Smooth muscle cell (in vitro differentiated cells): ENCODE measurements around the gene RSRC1. TPM values are rescaled to one million over a fixed set of nuclear protein-coding genes. Genes with fewer than 3 reads are reported as not detected.
"Not testable (repeated sequence)": the region's sequence is repeated elsewhere in the genome, so short reads cannot be mapped to it uniquely, and the experiment has no call there.

Experiments used
- DNase-seq: peaks from one replicate; lab custom pipeline; 2025; ENCODE audit not compliant: unreplicated experiment; lab: John Stamatoyannopoulos, UW
- H2AFZ ChIP-seq: fragments of 200-600 bp; sonication (generic); 2 replicates; pipeline ENCODE4 v1.6.0; 2016; ENCODE audit warnings: antibody characterized with exemption, low read depth, mild to moderate bottlenecking
- H3F3A ChIP-seq: fragments of 200-600 bp; sonication (generic); 2 replicates; pipeline ENCODE4 v1.6.0; 2017; ENCODE audit warnings: antibody characterized with exemption, low read depth
- H3K27ac ChIP-seq: fragments of 200-600 bp; sonication (generic); 2 replicates; pipeline ENCODE4 v1.5.1; 2016; ENCODE audit warnings: low read depth, mild to moderate bottlenecking
- H3K27me3 ChIP-seq: fragments of 200-600 bp; sonication (generic); 2 replicates; pipeline ENCODE4 v1.6.1; 2016; ENCODE audit warnings: low read depth, mild to moderate bottlenecking
- H3K36me3 ChIP-seq: fragments of 200-600 bp; sonication (generic); 2 replicates; pipeline ENCODE4 v1.5.1; 2016; ENCODE audit warnings: low read depth
- H3K4me1 ChIP-seq: fragments of 200-600 bp; sonication (generic); 2 replicates; pipeline ENCODE4 v1.5.1; 2016; ENCODE audit warnings: low read depth
- H3K4me2 ChIP-seq: fragments of 200-600 bp; sonication (generic); 2 replicates; pipeline ENCODE4 v1.6.0; 2016; ENCODE audit warnings: mild to moderate bottlenecking
- H3K4me3 ChIP-seq: fragments of 200-600 bp; sonication (generic); 2 replicates; pipeline ENCODE4 v1.5.1; 2016; ENCODE audit warnings: mild to moderate bottlenecking
- H3K79me2 ChIP-seq: fragments of 200-600 bp; sonication (generic); 2 replicates; pipeline ENCODE4 v1.6.0; 2016; ENCODE audit warnings: low read depth, mild to moderate bottlenecking
- H3K9ac ChIP-seq: fragments of 200-600 bp; sonication (generic); 2 replicates; pipeline ENCODE4 v1.6.0; 2016; ENCODE audit warnings: low read depth
- H3K9me3 ChIP-seq: fragments of 200-600 bp; sonication (generic); replicated peaks from 2 replicates; pipeline ENCODE4 v1.5.1; 2016; ENCODE audit warnings: low read depth
- H4K20me1 ChIP-seq: fragments of 200-600 bp; sonication (generic); 2 replicates; pipeline ENCODE4 v1.6.0; 2016; ENCODE audit warnings: low read depth
- CTCF ChIP-seq: fragments of 200-600 bp; sonication (generic); IDR thresholded peaks from 2 replicates; pipeline ENCODE4 v1.5.1; 2017; ENCODE audit warnings: borderline replicate concordance, mild to moderate bottlenecking, antibody characterized with exemption; ENCODE audit not compliant: insufficient read depth, poor library complexity, severe bottlenecking
- WGBS: methylation state at CpG from one replicate; pipeline ENCODE4 v1.1.7; 2016; ENCODE audit warnings: low lambda C conversion rate; 5-methylcytosine and 5-hydroxymethylcytosine counted together
- polyA plus RNA-seq: library from polyadenylated mRNA; unstranded; fragments of >200 nt; fragmentation: Nextera tagmentation; extraction: Ambion mirVana; gene quantifications from 2 replicates; pipeline ENCODE4 v1.2.1, GENCODE V29; 2016
- total RNA-seq: library from RNA; depleted of rRNA; stranded (reverse); fragments of >200 nt; gene quantifications from 2 replicates; pipeline ENCODE4 v1.2.3, GENCODE V29; 2014

RSRC1 gene
- total and polyA plus RNA-seq, 2 experiments from 2014 or later = 18.5 to 43.9 TPM

DNA sequence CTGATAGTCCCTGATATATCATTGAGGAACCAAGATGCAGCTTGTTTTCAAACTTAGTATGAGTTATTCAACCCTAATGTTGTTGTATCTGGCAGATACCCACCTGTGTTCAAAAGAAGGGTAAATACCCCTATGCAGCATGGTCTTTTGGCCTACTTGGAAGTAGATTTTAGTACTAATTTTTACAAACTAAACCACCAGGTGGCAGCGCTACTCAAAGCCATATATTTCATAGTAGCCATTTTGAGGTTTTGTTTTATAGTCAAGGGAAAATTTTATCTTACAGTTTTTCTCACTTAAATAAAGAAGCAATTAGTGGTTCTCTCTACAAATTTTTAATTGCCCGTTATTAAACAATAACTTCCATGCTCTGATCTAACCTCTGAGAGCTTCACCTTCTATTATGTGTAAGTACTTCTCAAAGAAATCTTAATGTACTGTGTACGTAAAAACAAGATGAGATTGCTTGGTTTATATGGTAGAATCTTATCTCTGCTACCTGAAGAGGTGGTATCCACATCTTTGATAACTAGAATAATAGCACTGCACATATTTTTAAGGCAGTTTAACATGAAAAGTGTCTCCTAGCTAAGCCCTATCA, 429.6 kb downstream of the RSRC1 start:
- H3K27ac ChIP-seq = no peak overlapping the region
- H3K9me3 ChIP-seq = no peaks in the 10 kb centered on the region
- no peak overlapping the region for H3K9ac ChIP-seq
- H3K4me2 ChIP-seq = no peak overlapping the region
- H3F3A ChIP-seq = no peaks in the 10 kb centered on the region
- peak overlapping the region; percentile 93 for H2AFZ ChIP-seq
- H4K20me1 ChIP-seq = no peaks in the 10 kb centered on the region
- DNase-seq = no peak
- 46% methylated on average over 3 of the region's 3 CpGs for WGBS
- no peaks in the 10 kb centered on the region for H3K4me1 ChIP-seq
- peak; percentile 58 for TF ChIP-seq CTCF
- H3K79me2 ChIP-seq = no peaks in the 10 kb centered on the region
- no peak overlapping the region for H3K4me3 ChIP-seq
- no peaks in the 10 kb centered on the region for H3K36me3 ChIP-seq
- no peaks in the 10 kb centered on the region for H3K27me3 ChIP-seq

- WGBS = 86% methylated on average over 1 of the region's 1 CpG
- no peak for DNase-seq
- Histone ChIP-seq H4K20me1 (no peaks in the 10 kb centered on the region), H3K27me3 (no peaks in the 10 kb centered on the region), H3K79me2 (no peaks in the 10 kb centered on the region), H3K9me3 (no peaks in the 10 kb centered on the region), H3K36me3 (no peaks in the 10 kb centered on the region), H3K9ac (no peak overlapping the region), H3K4me2 (no peak overlapping the region), H3K4me3 (no peak overlapping the region), H2AFZ (peak overlapping the region; percentile 93), H3F3A (no peaks in the 10 kb centered on the region), H3K27ac (no peak overlapping the region), H3K4me1 (no peaks in the 10 kb centered on the region)
- no peak for TF ChIP-seq CTCF
Measured at GRCh38 chr3:158540066-158540465, 430.2 kb downstream of the RSRC1 start.

GRCh38 chr3:158548691-158549090, 438.8 kb downstream of the RSRC1 start:
- 96% methylated on average over 4 of the region's 4 CpGs for WGBS
- Histone ChIP-seq H3K4me1 (no peaks in the 10 kb centered on the region), H3K9ac (no peak overlapping the region), H3K9me3 (no peaks in the 10 kb centered on the region), H3K4me3 (no peak overlapping the region), H3K27me3 (no peaks in the 10 kb centered on the region), H3K79me2 (no peaks in the 10 kb centered on the region), H3F3A (no peaks in the 10 kb centered on the region), H3K4me2 (no peak overlapping the region), H3K36me3 (no peaks in the 10 kb centered on the region), H3K27ac (no peak overlapping the region), H4K20me1 (no peaks in the 10 kb centered on the region), H2AFZ (no peak overlapping the region)
- no peak for TF ChIP-seq CTCF
- no peak for DNase-seq

- not testable (repeated sequence) for H3K4me2 ChIP-seq, H3K4me1 ChIP-seq, H3K79me2 ChIP-seq, H3K9ac ChIP-seq, H3K9me3 ChIP-seq, DNase-seq, H2AFZ ChIP-seq, H3K27me3 ChIP-seq, H3K27ac ChIP-seq, H3F3A ChIP-seq, H4K20me1 ChIP-seq, H3K36me3 ChIP-seq, H3K4me3 ChIP-seq
- WGBS = 97% methylated on average over 9 of the region's 9 CpGs
Measured at GRCh38 chr3:158549938-158550337, 440.0 kb downstream of the RSRC1 start.
